ENCODE measurements around the gene PDZRN4. TPM values are rescaled to one million over a fixed set of nuclear protein-coding genes. Genes with fewer than 3 reads are reported as not detected.

PDZRN4 gene
- total RNA-seq, 2 experiments from 2014 or later = not detected

DNA sequence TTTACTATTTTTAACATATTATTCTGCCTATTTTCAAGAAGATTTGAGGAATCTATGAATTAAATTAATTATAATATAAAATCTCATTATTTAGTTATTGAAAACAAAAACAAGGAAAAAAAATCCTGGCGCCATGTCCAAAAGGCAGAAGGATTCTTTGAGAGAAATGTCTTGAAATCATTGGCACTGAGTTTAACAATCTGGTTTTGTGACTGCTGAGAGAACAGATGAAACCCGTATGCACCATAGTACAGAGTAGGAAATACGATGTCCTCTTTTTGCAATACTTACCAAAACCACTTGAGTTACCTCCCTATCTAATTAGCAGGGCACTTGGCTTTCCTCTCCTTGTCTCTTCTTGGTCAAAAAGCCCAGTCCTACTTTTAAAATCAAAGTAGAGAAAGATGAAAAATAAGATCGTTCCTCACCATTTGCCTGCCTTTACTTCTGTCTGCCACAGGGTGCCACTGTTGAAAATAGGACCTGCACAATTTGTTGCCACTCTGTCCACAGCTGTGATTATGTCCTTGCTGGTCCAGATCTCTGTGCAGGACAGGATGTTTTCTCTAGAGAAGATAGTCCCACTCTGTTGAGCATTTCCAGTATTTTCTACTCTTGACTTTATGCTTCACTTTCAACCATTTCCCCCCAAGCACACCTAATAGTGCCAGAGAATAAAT lies 179.7 kb downstream of the PDZRN4 start:
- no peaks in the 10 kb centered on the region for H3K9me3 Mint-ChIP-seq
- no peaks in the 10 kb centered on the region for H3K36me3 Mint-ChIP-seq
- POLR2A ChIA-PET = no interaction called here
- DNase-seq (no peak), ATAC-seq (ENCODE audit: low read depth) (no peak)
- no peaks in the 10 kb centered on the region for H3K27me3 Mint-ChIP-seq
- no peak overlapping the region for H3K4me3 Mint-ChIP-seq
- no peak overlapping the region for H3K27ac Mint-ChIP-seq
- H3K4me1 Mint-ChIP-seq = no peaks in the 10 kb centered on the region

GRCh38 chr12:41380878-41381277 lies 192.8 kb downstream of the PDZRN4 start:
- H3K4me3 Mint-ChIP-seq = no peak overlapping the region
- no peak for ATAC-seq (ENCODE audit: low read depth)
- no peak overlapping the region for H3K27ac Mint-ChIP-seq
- peaks cover 4% of the 10 kb centered on the region for H3K27me3 Mint-ChIP-seq
- H3K4me1 Mint-ChIP-seq = no peaks in the 10 kb centered on the region
- H3K36me3 Mint-ChIP-seq = no peaks in the 10 kb centered on the region
- POLR2A ChIA-PET = no interaction called here
- DNase-seq = no peak
- peaks cover 3% of the 10 kb centered on the region for H3K9me3 Mint-ChIP-seq

GRCh38 chr12:41402801-41403200 lies 214.7 kb downstream of the PDZRN4 start:
- Mint-ChIP-seq H3K27ac (no peak overlapping the region), H3K4me1 (no peaks in the 10 kb centered on the region), H3K9me3 (peaks cover 4% of the 10 kb centered on the region), H3K4me3 (no peak overlapping the region), H3K27me3 (no peaks in the 10 kb centered on the region), H3K36me3 (no peaks in the 10 kb centered on the region)
- no peak for DNase-seq
- POLR2A ChIA-PET = no interaction called here
- no peak for ATAC-seq (ENCODE audit: low read depth)

DNA sequence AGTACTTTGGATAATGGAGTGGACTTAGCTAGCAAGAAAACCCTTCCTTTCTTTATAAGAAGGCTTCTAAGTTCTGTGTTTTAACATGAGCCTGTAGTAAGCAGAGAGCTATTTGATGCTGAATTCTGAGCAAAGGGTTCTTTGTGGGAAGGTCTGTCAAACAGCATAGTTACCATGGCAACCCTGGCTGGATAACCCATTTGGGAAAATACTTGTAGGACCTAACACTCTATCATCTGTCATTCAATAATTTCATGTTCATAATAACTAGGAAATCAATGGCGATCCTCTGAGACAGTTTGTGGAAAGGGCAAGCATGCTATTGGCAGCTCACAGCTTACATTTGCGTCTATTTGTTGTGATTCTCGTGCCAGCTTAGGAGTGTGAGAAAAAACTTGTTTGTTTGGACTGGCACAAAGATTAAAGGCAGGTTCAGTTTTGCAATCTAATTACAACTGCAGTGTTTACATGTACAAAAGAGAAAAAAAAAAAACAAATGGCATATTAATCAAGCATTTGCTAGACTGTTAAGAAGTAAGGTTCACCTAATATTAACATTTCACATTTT lies 219.2 kb downstream of the PDZRN4 start:
- Mint-ChIP-seq H3K4me3 (no peak overlapping the region), H3K27me3 (no peaks in the 10 kb centered on the region), H3K4me1 (no peaks in the 10 kb centered on the region), H3K9me3 (peaks cover 4% of the 10 kb centered on the region), H3K27ac (no peak overlapping the region), H3K36me3 (no peaks in the 10 kb centered on the region)
- DNase-seq (no peak), ATAC-seq (ENCODE audit: low read depth) (no peak)
- POLR2A ChIA-PET = no interaction called here

- no peak for DNase-seq
- Mint-ChIP-seq H3K36me3 (no peaks in the 10 kb centered on the region), H3K27me3 (no peaks in the 10 kb centered on the region), H3K27ac (no peak overlapping the region), H3K4me3 (no peak overlapping the region), H3K9me3 (peaks cover 4% of the 10 kb centered on the region), H3K4me1 (no peaks in the 10 kb centered on the region)
- POLR2A ChIA-PET = no interaction called here
- no peak for ATAC-seq (ENCODE audit: low read depth)
These were observed 221.5 kb downstream of the PDZRN4 start for GRCh38 chr12:41409628-41410027.

DNA sequence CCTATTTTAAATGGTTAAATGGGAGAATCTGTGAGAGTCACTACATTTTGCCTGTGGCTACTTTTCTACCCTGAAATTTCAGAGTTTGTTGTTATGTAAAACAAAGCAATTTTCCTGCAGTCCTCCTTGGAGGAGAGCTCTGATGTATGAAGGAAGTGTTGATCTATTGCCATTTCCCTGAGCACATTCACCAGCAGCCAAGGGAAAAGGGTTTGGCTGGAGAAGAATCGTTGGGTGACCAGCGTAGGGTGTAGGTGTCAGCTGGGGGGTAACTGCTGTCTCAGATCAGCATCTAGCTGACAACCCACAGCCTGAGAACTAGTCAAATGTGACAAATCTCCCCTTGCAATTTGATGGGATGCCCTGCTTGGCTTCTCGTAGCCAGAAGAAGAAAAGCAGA lies 230.5 kb downstream of the PDZRN4 start:
- Mint-ChIP-seq H3K27me3 (no peaks in the 10 kb centered on the region), H3K27ac (no peak overlapping the region), H3K4me1 (no peaks in the 10 kb centered on the region), H3K4me3 (no peak overlapping the region), H3K9me3 (no peaks in the 10 kb centered on the region), H3K36me3 (no peaks in the 10 kb centered on the region)
- DNase-seq = no peak
- no peak for ATAC-seq (ENCODE audit: low read depth)
- POLR2A ChIA-PET = no interaction called here

- no peak overlapping the region for H3K4me3 Mint-ChIP-seq
- POLR2A ChIA-PET = no interaction called here
- ATAC-seq (ENCODE audit: low read depth) (no peak), DNase-seq (no peak)
- no peaks in the 10 kb centered on the region for H3K36me3 Mint-ChIP-seq
- H3K4me1 Mint-ChIP-seq = no peaks in the 10 kb centered on the region
- no peaks in the 10 kb centered on the region for H3K9me3 Mint-ChIP-seq
- no peak overlapping the region for H3K27ac Mint-ChIP-seq
- H3K27me3 Mint-ChIP-seq = no peaks in the 10 kb centered on the region
These were observed 231.2 kb downstream of the PDZRN4 start for GRCh38 chr12:41419131-41419893.

GRCh38 chr12:41424651-41425050 lies 236.5 kb downstream of the PDZRN4 start:
- Mint-ChIP-seq H3K4me3 (no peak overlapping the region), H3K27ac (no peak overlapping the region), H3K36me3 (no peaks in the 10 kb centered on the region), H3K9me3 (no peaks in the 10 kb centered on the region), H3K27me3 (no peaks in the 10 kb centered on the region), H3K4me1 (no peaks in the 10 kb centered on the region)
- no peak for ATAC-seq (ENCODE audit: low read depth)
- DNase-seq = no peak
- POLR2A ChIA-PET = no interaction called here

- peaks cover 2% of the 10 kb centered on the region for H3K27me3 Mint-ChIP-seq
- H3K9me3 Mint-ChIP-seq = no peaks in the 10 kb centered on the region
- no peak for ATAC-seq (ENCODE audit: low read depth)
- peaks cover 1% of the 10 kb centered on the region for H3K4me1 Mint-ChIP-seq
- no peak overlapping the region for H3K4me3 Mint-ChIP-seq
- no peak for DNase-seq
- H3K27ac Mint-ChIP-seq = no peak overlapping the region
- H3K36me3 Mint-ChIP-seq = no peaks in the 10 kb centered on the region
- POLR2A ChIA-PET = no interaction called here
These were observed 245.3 kb downstream of the PDZRN4 start for GRCh38 chr12:41433460-41433859.

- H3K27ac Mint-ChIP-seq = no peak overlapping the region
- POLR2A ChIA-PET = no interaction called here
- no peaks in the 10 kb centered on the region for H3K9me3 Mint-ChIP-seq
- no peaks in the 10 kb centered on the region for H3K36me3 Mint-ChIP-seq
- H3K4me1 Mint-ChIP-seq = peaks cover 1% of the 10 kb centered on the region
- DNase-seq (no peak), ATAC-seq (ENCODE audit: low read depth) (no peak)
- peaks cover 2% of the 10 kb centered on the region for H3K27me3 Mint-ChIP-seq
- no peak overlapping the region for H3K4me3 Mint-ChIP-seq
These were observed 248.0 kb downstream of the PDZRN4 start for GRCh38 chr12:41436076-41436475.

DNA sequence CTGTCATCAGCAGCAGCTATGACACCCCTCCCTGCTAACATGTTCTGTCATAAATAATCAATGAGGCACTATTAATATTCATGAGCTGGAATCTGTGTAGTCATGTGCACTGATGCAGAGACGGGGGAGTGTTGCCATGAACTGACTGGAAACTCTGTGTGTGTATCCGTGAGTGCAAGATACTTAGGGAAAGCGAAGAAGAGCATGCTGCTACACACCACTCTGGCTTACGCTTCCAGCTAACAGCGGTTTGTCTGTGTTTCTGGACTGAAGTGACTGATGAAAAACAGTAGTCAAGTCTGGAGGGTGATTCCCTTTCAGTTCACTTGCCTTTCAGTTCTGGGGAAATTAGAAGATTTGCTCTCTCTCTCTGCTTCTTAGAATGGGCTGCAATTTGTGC lies 249.4 kb downstream of the PDZRN4 start:
- H3K9me3 Mint-ChIP-seq = no peaks in the 10 kb centered on the region
- POLR2A ChIA-PET = no interaction called here
- no peaks in the 10 kb centered on the region for H3K36me3 Mint-ChIP-seq

GRCh38 chr12:41438854-41439541 lies 250.9 kb downstream of the PDZRN4 start:
- POLR2A ChIA-PET = no interaction called here

More for the DNA sequence above, 249.4 kb downstream of the PDZRN4 start:
- Mint-ChIP-seq H3K27me3 (peaks cover 2% of the 10 kb centered on the region), H3K4me3 (no peak overlapping the region), H3K4me1 (peaks cover 1% of the 10 kb centered on the region), H3K27ac (no peak overlapping the region)
- no peak for DNase-seq
- ATAC-seq (ENCODE audit: low read depth) = no peak

GRCh38 chr12:41439801-41440200 lies 251.7 kb downstream of the PDZRN4 start:
- Mint-ChIP-seq H3K4me3 (no peak overlapping the region), H3K36me3 (no peaks in the 10 kb centered on the region), H3K27me3 (peaks cover 2% of the 10 kb centered on the region), H3K27ac (no peak overlapping the region), H3K9me3 (no peaks in the 10 kb centered on the region), H3K4me1 (peaks cover 1% of the 10 kb centered on the region)
- DNase-seq = no peak
- no peak for ATAC-seq (ENCODE audit: low read depth)
- POLR2A ChIA-PET = no interaction called here

More at GRCh38 chr12:41438854-41439541, 250.9 kb downstream of the PDZRN4 start:
- Mint-ChIP-seq H3K9me3 (no peaks in the 10 kb centered on the region), H3K27me3 (peaks cover 2% of the 10 kb centered on the region), H3K36me3 (no peaks in the 10 kb centered on the region), H3K27ac (no peak overlapping the region), H3K4me1 (peaks cover 1% of the 10 kb centered on the region), H3K4me3 (no peak overlapping the region)
- ATAC-seq (ENCODE audit: low read depth) (no peak), DNase-seq (no peak)
